Sigmoid colon (tissue), 4 donors: ENCODE results near the gene ANKRD35.

Source experiments
- EP300 ChIP-seq, 4 donors: sonication (generic); formaldehyde crosslinking; IDR thresholded peaks; one replicate each; pipeline ENCODE4 v1.6.1; 2017; ENCODE audit warnings: antibody characterized with exemption in 4 of 4
- POLR2A ChIP-seq, 2 donors: fragments of 450-650 bp; IDR thresholded peaks; one replicate each; pipeline ENCODE4 v1.6.1; 2016; ENCODE audit warnings: antibody characterized with exemption in 2 of 2, mild to moderate bottlenecking in 2 of 2, moderate library complexity in 2 of 2
- TF ChIP-seq, protein P1 (sequence below), 4 experiments: fragments of 450-650 bp in 3 of 4; fragments of 200-600 bp in 1 of 4; IDR thresholded peaks; one replicate each; pipeline ENCODE4 v1.5.1; 2016 to 2019; ENCODE audit warnings: antibody characterized with exemption in 4 of 4, mild to moderate bottlenecking in 3 of 4, moderate library complexity in 2 of 4

GRCh38 chr1:145855426-145855948 lies 30.2 kb downstream of the ANKRD35 start:
- TF ChIP-seq, protein P1, sequence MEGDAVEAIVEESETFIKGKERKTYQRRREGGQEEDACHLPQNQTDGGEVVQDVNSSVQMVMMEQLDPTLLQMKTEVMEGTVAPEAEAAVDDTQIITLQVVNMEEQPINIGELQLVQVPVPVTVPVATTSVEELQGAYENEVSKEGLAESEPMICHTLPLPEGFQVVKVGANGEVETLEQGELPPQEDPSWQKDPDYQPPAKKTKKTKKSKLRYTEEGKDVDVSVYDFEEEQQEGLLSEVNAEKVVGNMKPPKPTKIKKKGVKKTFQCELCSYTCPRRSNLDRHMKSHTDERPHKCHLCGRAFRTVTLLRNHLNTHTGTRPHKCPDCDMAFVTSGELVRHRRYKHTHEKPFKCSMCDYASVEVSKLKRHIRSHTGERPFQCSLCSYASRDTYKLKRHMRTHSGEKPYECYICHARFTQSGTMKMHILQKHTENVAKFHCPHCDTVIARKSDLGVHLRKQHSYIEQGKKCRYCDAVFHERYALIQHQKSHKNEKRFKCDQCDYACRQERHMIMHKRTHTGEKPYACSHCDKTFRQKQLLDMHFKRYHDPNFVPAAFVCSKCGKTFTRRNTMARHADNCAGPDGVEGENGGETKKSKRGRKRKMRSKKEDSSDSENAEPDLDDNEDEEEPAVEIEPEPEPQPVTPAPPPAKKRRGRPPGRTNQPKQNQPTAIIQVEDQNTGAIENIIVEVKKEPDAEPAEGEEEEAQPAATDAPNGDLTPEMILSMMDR (IDR thresholded peaks at IDR 0.05) = no peak
- TF ChIP-seq EP300 (IDR thresholded peaks at IDR 0.05) (no peak), POLR2A (IDR thresholded peaks at IDR 0.05) (no peak)
